Muscle of back (tissue), 11 donors: ENCODE measurements around the gene HINT2. TPM values are rescaled to one million over a fixed set of nuclear protein-coding genes. Genes with fewer than 3 reads are reported as not detected.
A peak's percentile ranks its signal among the peaks of the same experiment; 100 is the strongest.

Experiments
- DNase-seq, 3 donors: peaks; one replicate each; pipeline versions ENCODE4 v3.0.0 to v3.0.0-alpha.2; 2013
- polyA plus RNA-seq, 10 donors: library from polyadenylated mRNA; unstranded; fragments of 120-200 nt; gene quantifications; one replicate each; pipeline ENCODE4 v1.2.1, GENCODE V29; 2013; ENCODE audit not compliant: insufficient read length in 10 of 10

The HINT2 gene
- polyA plus RNA-seq, 10 donors: 23.9 to 33.1 (median 30.3) TPM

- no peak for DNase-seq
Observed at GRCh38 chr9:35813434-35814105, 1.3 kb downstream of the HINT2 start.

GRCh38 chr9:35812025-35812602, 2.7 kb downstream of the HINT2 start, which contains the start of gene SPAG8:
Gene SPAG8 (minus strand): TSS chr9:35812262. CDS start chr9:35812147, 115 bp downstream.
- peak; percentile 93 to 98 (median 94) for DNase-seq

- peak in 1 of 3 donors; percentile 34 for DNase-seq
Observed at GRCh38 chr9:35811381-35812024, 3.3 kb downstream of the HINT2 start.

GRCh38 chr9:35810122-35810521, 4.7 kb downstream of the HINT2 start:
- DNase-seq: no peak

GRCh38 chr9:35808433-35808832, 6.4 kb downstream of the HINT2 start:
- no peak for DNase-seq

DNA sequence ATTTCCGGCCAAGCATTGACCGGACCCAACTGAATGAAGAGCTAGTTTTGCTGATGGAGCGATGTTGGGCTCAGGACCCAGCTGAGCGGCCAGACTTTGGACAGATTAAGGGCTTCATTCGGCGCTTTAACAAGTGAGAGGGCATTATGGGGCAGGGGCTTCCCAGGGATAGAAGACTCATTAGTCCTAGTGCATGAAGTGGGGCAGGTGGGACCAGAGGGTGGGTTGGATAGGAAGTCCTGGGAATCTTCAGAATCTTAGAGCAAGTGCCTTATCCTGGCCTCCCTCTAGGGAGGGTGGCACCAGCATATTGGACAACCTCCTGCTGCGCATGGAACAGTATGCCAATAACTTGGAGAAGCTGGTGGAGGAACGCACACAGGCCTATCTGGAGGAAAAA, 8.7 kb downstream of the HINT2 start:
- no peak for DNase-seq

DNA sequence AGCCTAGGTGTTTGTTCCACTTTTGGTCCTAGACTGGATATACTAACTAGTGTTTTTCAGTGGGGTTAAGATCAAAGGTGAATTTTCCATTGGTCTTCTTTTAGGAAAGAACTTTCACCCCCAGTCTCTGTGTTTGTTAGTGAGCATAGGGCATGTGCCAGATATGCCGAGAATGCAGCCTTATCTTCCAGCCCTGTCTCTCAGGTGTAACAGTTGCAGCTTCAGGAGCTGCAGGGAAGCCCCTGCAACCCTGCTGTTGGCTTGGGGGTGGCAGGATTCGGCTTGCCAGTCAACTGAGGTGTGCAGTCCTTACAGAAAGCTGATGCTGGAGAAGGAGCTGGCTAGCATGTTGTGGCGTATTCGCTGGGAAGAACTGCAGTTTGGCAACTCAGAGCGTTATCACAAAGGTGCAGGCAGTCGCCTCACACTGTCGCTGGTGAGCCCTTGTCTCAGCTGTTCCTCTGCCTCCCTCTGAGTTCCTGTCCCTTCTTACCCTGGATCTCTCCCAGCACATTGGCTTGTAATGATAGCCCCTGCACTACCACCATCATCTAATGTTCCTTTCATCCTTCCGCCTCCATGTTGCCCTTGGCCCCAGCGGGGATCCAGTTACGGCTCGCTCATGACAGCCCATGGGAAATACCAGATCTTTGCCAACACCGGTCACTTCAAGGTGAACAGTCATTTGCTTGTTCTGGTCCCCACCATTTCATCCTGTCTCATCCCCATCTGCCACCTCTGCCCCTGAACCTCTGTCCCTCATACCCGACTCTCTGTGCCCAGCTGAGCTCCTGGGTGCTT, 13.3 kb downstream of the HINT2 start:
- no peak for DNase-seq

DNA sequence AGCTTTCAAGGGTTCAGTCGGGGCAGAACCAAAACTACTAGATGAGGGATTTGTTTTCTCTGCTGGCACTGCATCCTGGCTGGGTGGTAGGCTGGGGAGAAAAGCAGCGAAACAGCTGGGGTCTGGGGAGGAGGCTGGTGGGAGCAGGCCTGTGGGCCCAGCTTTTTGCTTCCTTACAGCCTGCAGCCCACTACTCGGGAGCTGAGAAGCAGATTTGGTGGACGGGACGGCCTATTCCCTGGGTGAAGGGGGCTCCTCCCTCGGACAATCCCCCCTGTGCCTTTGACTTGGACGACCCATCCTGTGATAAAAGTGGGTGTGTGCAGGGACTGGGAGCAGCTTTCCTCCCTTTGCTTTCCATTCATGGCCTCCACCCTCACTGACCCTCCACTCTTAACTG, 14.3 kb downstream of the HINT2 start:
- DNase-seq: no peak

GRCh38 chr9:35798658-35799374, 16.0 kb downstream of the HINT2 start:
- DNase-seq: no peak

DNA sequence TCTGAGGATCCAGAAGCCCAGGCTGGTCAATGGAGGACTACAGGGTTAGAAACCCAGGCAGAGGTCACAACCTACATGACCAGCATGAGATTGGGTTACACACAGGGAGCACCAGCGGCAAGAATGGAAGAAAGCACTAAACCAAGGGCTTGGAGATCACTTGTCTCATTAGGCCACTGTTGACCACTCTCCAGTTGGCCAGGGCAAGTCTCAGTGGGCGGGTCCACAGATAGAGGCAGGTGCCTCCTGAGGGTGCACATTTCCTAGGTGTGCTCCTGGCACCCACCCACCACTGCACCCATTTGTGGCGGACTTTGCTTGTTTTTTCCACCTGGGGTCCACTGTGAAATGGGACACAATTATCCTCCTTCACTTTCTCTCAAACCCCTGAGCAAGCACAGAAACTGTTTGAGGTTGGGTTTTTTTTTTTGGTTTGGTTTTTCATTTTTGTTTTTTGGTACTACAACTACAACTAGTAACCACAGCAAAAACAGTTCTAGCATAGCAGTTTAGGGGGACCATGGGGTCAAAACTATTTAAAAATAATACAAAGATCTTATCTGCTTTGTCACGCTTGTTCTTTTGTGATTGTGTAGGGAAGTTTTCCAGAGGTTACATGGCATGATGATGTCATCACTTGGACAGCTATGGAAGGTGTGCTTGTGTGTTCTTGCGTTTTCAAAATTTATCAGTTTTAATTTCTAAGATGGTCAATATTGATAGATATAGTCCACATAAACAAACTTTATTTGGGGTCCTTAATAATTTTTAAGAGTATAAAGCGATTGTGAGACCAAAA, 17.3 kb downstream of the HINT2 start:
- DNase-seq: no peak

DNA sequence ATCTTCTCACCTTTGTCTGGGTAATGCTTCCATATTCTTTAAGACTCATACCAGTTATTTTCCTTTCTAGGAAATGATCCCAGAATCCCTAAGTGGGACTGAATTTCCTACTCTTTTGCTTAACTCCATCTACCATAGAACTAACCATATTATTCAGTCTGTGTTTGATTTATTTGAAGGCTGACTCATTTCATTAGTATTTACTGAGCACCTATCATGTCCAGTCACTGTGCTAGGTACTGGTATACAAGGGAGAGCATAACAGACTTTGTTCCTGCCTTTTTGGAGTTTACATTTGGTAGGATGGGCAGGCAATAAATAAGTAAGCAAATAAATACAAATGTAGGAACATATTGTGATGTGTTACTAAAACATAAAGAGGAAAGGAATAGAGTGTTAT, 19.1 kb downstream of the HINT2 start:
- no peak for DNase-seq

- DNase-seq: no peak
Observed at GRCh38 chr9:35793461-35793860, 21.4 kb downstream of the HINT2 start.

GRCh38 chr9:35792826-35793225, 22.0 kb downstream of the HINT2 start:
- no peak for DNase-seq

GRCh38 chr9:35792024-35792813, 22.6 kb downstream of the HINT2 start:
- DNase-seq: no peak

GRCh38 chr9:35791297-35791921, 23.4 kb downstream of the HINT2 start, which contains the start of gene NPR2:
Gene NPR2 (plus strand): TSS chr9:35791591. CDS start chr9:35792409, 818 bp downstream.
- DNase-seq: peak in 2 of 3 donors; percentile 46 to 72

- DNase-seq: peak; percentile 82 to 92 (median 87)
Observed at GRCh38 chr9:35790385-35791296, 24.2 kb downstream of the HINT2 start.

GRCh38 chr9:35790025-35790384, 24.8 kb downstream of the HINT2 start:
- DNase-seq: no peak

DNA sequence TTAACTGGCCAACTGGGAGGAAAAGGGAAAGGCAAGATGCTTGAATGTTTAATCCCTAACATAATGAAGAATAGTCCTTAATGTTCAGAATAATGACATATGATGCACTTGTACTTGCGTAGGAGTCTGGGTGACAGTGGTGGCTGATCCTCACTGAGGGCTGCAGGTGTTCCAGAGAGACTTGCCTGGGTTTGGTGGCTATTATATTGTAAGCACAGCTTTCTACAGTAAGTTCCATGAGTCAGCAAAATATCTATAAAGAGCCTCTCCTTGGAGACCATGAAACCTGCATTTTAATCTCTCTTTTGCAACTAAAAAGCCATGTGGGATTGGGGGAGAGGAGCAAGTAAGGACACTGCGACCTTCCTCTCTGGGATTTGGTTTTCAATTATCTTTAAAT, 25.3 kb downstream of the HINT2 start:
- DNase-seq: no peak
